Cardiac fibroblast (primary cell): ENCODE measurements around the gene ANGPT4.

Experiments used
- DNase-seq, 2 donors: peaks; one replicate each; pipeline versions ENCODE4 v3.0.0 to v3.0.0-alpha.2; 2010; ENCODE audit warnings: low read depth in 2 of 2
- H3K4me3 ChIP-seq, 2 donors: replicated peaks in 1 of 2; 1 replicate in 1 of 2; 2 replicates in 1 of 2; pipeline ENCODE4 v1.5.1; 2011; ENCODE audit warnings: low read depth in 2 of 2, low read length in 2 of 2, mild to moderate bottlenecking in 2 of 2, moderate library complexity in 1 of 2
- CTCF ChIP-seq: IDR thresholded peaks from one replicate; pipeline ENCODE4 v1.5.1; 2011; ENCODE audit warnings: low read depth, mild to moderate bottlenecking, low read length, inconsistent platforms

Gene ANGPT4

GRCh38 chr20:835608-836045 lies 80.5 kb downstream of the ANGPT4 start:
- DNase-seq: no peak
- H3K4me3 ChIP-seq: no peak overlapping the region
- no peak for TF ChIP-seq CTCF

- peak overlapping the region; percentile 86 to 89 for H3K4me3 ChIP-seq
- no peak for TF ChIP-seq CTCF
- no peak for DNase-seq
Observed at GRCh38 chr20:834151-834746, 81.9 kb downstream of the ANGPT4 start.

- peak within 1 kb of the TSS; percentile 86 to 89 for H3K4me3 ChIP-seq
- DNase-seq: peak; percentile 95 to 96
- no peak for TF ChIP-seq CTCF
Observed at GRCh38 chr20:833450-834150, 82.5 kb downstream of the ANGPT4 start, which contains the start of gene FAM110A. Gene FAM110A, plus strand, starts transcription at chr20:833715. Its CDS starts 11,090 bp downstream, at chr20:844805.

- DNase-seq: no peak
- no peak for TF ChIP-seq CTCF
- peak overlapping the region; percentile 86 to 89 for H3K4me3 ChIP-seq
Observed at GRCh38 chr20:833121-833449, 83.0 kb downstream of the ANGPT4 start.

- H3K4me3 ChIP-seq: no peak overlapping the region
- DNase-seq: no peak
- TF ChIP-seq CTCF: no peak
Observed at GRCh38 chr20:831956-832355, 84.2 kb downstream of the ANGPT4 start.

GRCh38 chr20:831251-831650 lies 84.9 kb downstream of the ANGPT4 start:
- no peak for DNase-seq
- no peak overlapping the region for H3K4me3 ChIP-seq
- no peak for TF ChIP-seq CTCF

GRCh38 chr20:830011-830521 lies 86.1 kb downstream of the ANGPT4 start:
- peak; percentile 43 to 58 for DNase-seq
- TF ChIP-seq CTCF: no peak
- H3K4me3 ChIP-seq: no peak overlapping the region
